Neural progenitor cell (in vitro differentiated cells): Measurements from ENCODE around the gene XIRP1. TPM values are rescaled to one million over a fixed set of nuclear protein-coding genes. Genes with fewer than 3 reads are reported as not detected.
A peak's percentile ranks its signal among the peaks of the same experiment; 100 is the strongest.

Experiments used
- DNase-seq: peaks from one replicate; pipeline ENCODE4 v3.0.0-alpha.2; 2016; ENCODE audit warnings: low spot score
- H2AFZ ChIP-seq: fragments of 200-600 bp; sonication (generic); replicated peaks from 2 replicates; pipeline ENCODE4 v1.6.1; 2016; ENCODE audit warnings: antibody characterized with exemption
- H3F3A ChIP-seq: fragments of 200-600 bp; sonication (generic); 2 replicates; pipeline ENCODE4 v1.6.1; 2016; ENCODE audit warnings: antibody characterized with exemption, low read depth
- H3K27ac ChIP-seq: fragments of 200-600 bp; sonication (generic); 2 replicates; pipeline ENCODE4 v1.5.1; 2016; ENCODE audit warnings: mild to moderate bottlenecking
- H3K27me3 ChIP-seq: fragments of 200-600 bp; sonication (generic); 2 replicates; pipeline ENCODE4 v1.6.1; 2016; ENCODE audit warnings: mild to moderate bottlenecking, moderate library complexity
- H3K36me3 ChIP-seq: fragments of 200-600 bp; sonication (generic); 2 replicates; pipeline ENCODE4 v1.5.1; 2016
- H3K4me1 ChIP-seq: fragments of 200-600 bp; sonication (generic); 2 replicates; pipeline ENCODE4 v1.6.1; 2016; ENCODE audit warnings: mixed run types
- H3K4me2 ChIP-seq: fragments of 200-600 bp; sonication (generic); 2 replicates; pipeline ENCODE4 v1.6.1; 2016
- H3K4me3 ChIP-seq: fragments of 200-600 bp; sonication (generic); 2 replicates; pipeline ENCODE4 v1.5.1; 2016
- H3K79me2 ChIP-seq: fragments of 200-600 bp; sonication (generic); 2 replicates; pipeline ENCODE4 v1.6.1; 2016; ENCODE audit warnings: low read depth
- H3K9ac ChIP-seq: fragments of 200-600 bp; sonication (generic); 2 replicates; pipeline ENCODE4 v1.6.1; 2016
- H3K9me3 ChIP-seq: fragments of 200-600 bp; sonication (generic); 2 replicates; pipeline ENCODE4 v1.5.1; 2016; ENCODE audit warnings: low read depth
- H4K20me1 ChIP-seq: fragments of 200-600 bp; sonication (generic); 2 replicates; pipeline ENCODE4 v1.6.1; 2016; ENCODE audit warnings: low read depth
- H3K27ac Mint-ChIP-seq: 3 replicates; pipeline ENCODE4 v1.8.0; 2021; ENCODE audit warnings: mixed read lengths
- H3K27me3 Mint-ChIP-seq: 2 replicates; pipeline ENCODE4 v1.8.0; 2022; ENCODE audit warnings: low read depth, mild to moderate bottlenecking, inconsistent platforms, moderate library complexity, mixed read lengths; ENCODE audit not compliant: insufficient read depth
- H3K36me3 Mint-ChIP-seq: 3 replicates; pipeline ENCODE4 v1.8.0; 2021; ENCODE audit warnings: mixed read lengths
- H3K4me1 Mint-ChIP-seq: 3 replicates; pipeline ENCODE4 v1.8.0; 2021; ENCODE audit warnings: mixed read lengths
- H3K4me3 Mint-ChIP-seq: 3 replicates; pipeline ENCODE4 v1.8.0; 2021; ENCODE audit warnings: mild to moderate bottlenecking, moderate library complexity, mixed read lengths
- H3K9me3 Mint-ChIP-seq: 3 replicates; pipeline ENCODE4 v1.8.0; 2020; ENCODE audit warnings: mixed read lengths
- CTCF ChIP-seq: fragments of 200-600 bp; sonication (generic); IDR thresholded peaks from 2 replicates; pipeline ENCODE4 v1.5.1; 2017; ENCODE audit warnings: antibody characterized with exemption, mild to moderate bottlenecking
- EZH2 ChIP-seq: fragments of 200-600 bp; sonication (generic); IDR thresholded peaks from 2 replicates; pipeline ENCODE4 v1.6.1; 2017; ENCODE audit warnings: antibody characterized with exemption, mild to moderate bottlenecking, moderate library complexity
- EZH2phosphoT487 ChIP-seq: fragments of 200-600 bp; sonication (generic); IDR thresholded peaks from 2 replicates; pipeline ENCODE4 v1.6.1; 2017; ENCODE audit warnings: antibody characterized with exemption
- total RNA-seq: library from RNA; depleted of rRNA; stranded (reverse); fragments of >200 nt; gene quantifications from 2 replicates; pipeline ENCODE4 v1.2.3, GENCODE V29; 2015; ENCODE audit warnings: low replicate concordance

The XIRP1 gene
- total RNA-seq, 1 donor from 2014 or later, result not detected

GRCh38 chr3:39207361-39208186, 15.2 kb upstream of the XIRP1 start:
- no peak overlapping the region for H3K9ac ChIP-seq
- H3K4me1 ChIP-seq, result peaks cover 15% of the 10 kb centered on the region
- H3K36me3 Mint-ChIP-seq, result no peaks in the 10 kb centered on the region
- peaks cover 6% of the 10 kb centered on the region for H3F3A ChIP-seq
- TF ChIP-seq EZH2, result no peak
- no peak for TF ChIP-seq CTCF
- TF ChIP-seq EZH2phosphoT487, result no peak
- no peaks in the 10 kb centered on the region for H3K79me2 ChIP-seq
- H3K27me3 ChIP-seq, result no peaks in the 10 kb centered on the region
- H3K9me3 Mint-ChIP-seq, result no peaks in the 10 kb centered on the region
- H3K9me3 ChIP-seq, result no peaks in the 10 kb centered on the region
- no peak overlapping the region for H3K27ac ChIP-seq
- H3K4me3 Mint-ChIP-seq, result no peak overlapping the region
- H3K36me3 ChIP-seq, result no peaks in the 10 kb centered on the region
- H3K4me3 ChIP-seq, result no peak overlapping the region
- H3K27me3 Mint-ChIP-seq, result peaks cover 2% of the 10 kb centered on the region
- no peak overlapping the region for H3K27ac Mint-ChIP-seq
- DNase-seq, result no peak
- peak overlapping the region; percentile 65 for H3K4me2 ChIP-seq
- H3K4me1 Mint-ChIP-seq, result peaks cover 7% of the 10 kb centered on the region
- peak overlapping the region; percentile 98 for H2AFZ ChIP-seq
- no peaks in the 10 kb centered on the region for H4K20me1 ChIP-seq

GRCh38 chr3:39205919-39206516, 13.6 kb upstream of the XIRP1 start:
- no peaks in the 10 kb centered on the region for H3K36me3 Mint-ChIP-seq
- H3K4me2 ChIP-seq, result no peak overlapping the region
- H3K4me1 ChIP-seq, result peaks cover 15% of the 10 kb centered on the region
- H3K27ac ChIP-seq, result no peak overlapping the region
- H4K20me1 ChIP-seq, result no peaks in the 10 kb centered on the region
- H3K9ac ChIP-seq, result no peak overlapping the region
- H3K27me3 Mint-ChIP-seq, result peaks cover 2% of the 10 kb centered on the region
- H3K36me3 ChIP-seq, result no peaks in the 10 kb centered on the region
- TF ChIP-seq CTCF, result no peak
- no peak for TF ChIP-seq EZH2phosphoT487
- no peak for TF ChIP-seq EZH2
- H3K4me3 Mint-ChIP-seq, result no peak overlapping the region
- no peak for DNase-seq
- H3K27me3 ChIP-seq, result no peaks in the 10 kb centered on the region
- no peaks in the 10 kb centered on the region for H3K9me3 Mint-ChIP-seq
- H2AFZ ChIP-seq, result no peak overlapping the region
- H3K9me3 ChIP-seq, result no peaks in the 10 kb centered on the region
- H3K79me2 ChIP-seq, result no peaks in the 10 kb centered on the region
- peaks cover 6% of the 10 kb centered on the region for H3F3A ChIP-seq
- H3K4me3 ChIP-seq, result no peak overlapping the region
- no peak overlapping the region for H3K27ac Mint-ChIP-seq
- peaks cover 7% of the 10 kb centered on the region for H3K4me1 Mint-ChIP-seq

- H3K27me3 ChIP-seq, result no peaks in the 10 kb centered on the region
- H3K4me1 ChIP-seq, result peaks cover 15% of the 10 kb centered on the region
- no peak overlapping the region for H3K27ac ChIP-seq
- H3K36me3 ChIP-seq, result no peaks in the 10 kb centered on the region
- H3K27me3 Mint-ChIP-seq, result peaks cover 2% of the 10 kb centered on the region
- H3K9me3 Mint-ChIP-seq, result no peaks in the 10 kb centered on the region
- no peak for TF ChIP-seq EZH2
- no peak for TF ChIP-seq CTCF
- TF ChIP-seq EZH2phosphoT487, result no peak
- no peaks in the 10 kb centered on the region for H3K36me3 Mint-ChIP-seq
- no peaks in the 10 kb centered on the region for H3K9me3 ChIP-seq
- no peak overlapping the region for H3K9ac ChIP-seq
- H3K4me1 Mint-ChIP-seq, result peaks cover 7% of the 10 kb centered on the region
- no peak overlapping the region for H3K4me3 Mint-ChIP-seq
- H2AFZ ChIP-seq, result no peak overlapping the region
- no peak overlapping the region for H3K4me3 ChIP-seq
- no peak for DNase-seq
- H3K4me2 ChIP-seq, result no peak overlapping the region
- no peaks in the 10 kb centered on the region for H3K79me2 ChIP-seq
- H4K20me1 ChIP-seq, result no peaks in the 10 kb centered on the region
- H3K27ac Mint-ChIP-seq, result no peak overlapping the region
- H3F3A ChIP-seq, result peaks cover 6% of the 10 kb centered on the region
These were observed 12.7 kb upstream of the XIRP1 start for GRCh38 chr3:39205131-39205530.
